ENCODE results near the gene CYLD. TPM values are rescaled to one million over a fixed set of nuclear protein-coding genes. Genes with fewer than 3 reads are reported as not detected.

The CYLD gene
- total RNA-seq, 2 donors from 2014 or later, result 16.5 to 27.5 TPM

DNA sequence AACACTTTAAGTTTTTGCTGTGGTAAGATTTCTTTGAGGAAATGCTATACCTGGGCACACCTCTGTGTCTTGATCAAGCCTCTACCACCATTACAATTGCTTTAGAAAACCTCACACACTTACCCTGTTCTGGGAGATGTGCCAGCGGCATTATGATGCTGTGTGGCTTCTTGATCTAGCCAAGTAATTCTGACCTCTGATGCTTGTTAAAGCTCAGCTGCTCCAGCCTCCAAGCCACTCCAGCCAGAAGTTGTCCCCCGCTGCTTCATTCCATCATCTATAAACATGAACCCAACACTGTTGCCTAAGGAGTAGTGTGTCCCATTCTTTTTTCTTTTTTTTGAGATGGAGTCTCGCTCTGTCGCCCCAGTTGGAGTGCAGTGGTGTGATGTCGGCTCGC is 60.1 kb downstream of the CYLD start:
- TF ChIP-seq POLR2A (IDR thresholded peaks at IDR 0.05) (no peak), CTCF (IDR thresholded peaks at IDR 0.05) (no peak)
- no peaks in the 10 kb centered on the region for H3K27me3 ChIP-seq
- intact Hi-C loops (cut with DNase I), result no loop called here

GRCh38 chr16:50802961-50803360 is 61.1 kb downstream of the CYLD start:
- WGBS, 2 donors, result 74 to 80% methylated on average over 8 of the region's 8 CpGs
- intact Hi-C loops (cut with DNase I), result no loop called here
- Histone ChIP-seq H3K36me3 (replicated peaks in 1 of 2; ENCODE audit: insufficient read depth in 1 of 2, low read depth in 2 of 2) (no peaks in the 10 kb centered on the region), H3K4me1 (peaks cover 5% of the 10 kb centered on the region), H3K4me3 (no peak overlapping the region), H3K9me3 (no peaks in the 10 kb centered on the region), H3K27ac (no peak overlapping the region), H3K27me3 (no peaks in the 10 kb centered on the region)
- no peak for TF ChIP-seq CTCF (IDR thresholded peaks at IDR 0.05)
- TF ChIP-seq POLR2A (IDR thresholded peaks at IDR 0.05), result no peak
- ATAC-seq, result no peak
- no peak for DNase-seq

More for the DNA sequence above, 60.1 kb downstream of the CYLD start:
- Histone ChIP-seq H3K9me3 (no peaks in the 10 kb centered on the region), H3K36me3 (replicated peaks in 1 of 2; ENCODE audit: insufficient read depth in 1 of 2, low read depth in 2 of 2) (no peaks in the 10 kb centered on the region), H3K4me3 (no peak overlapping the region), H3K4me1 (peaks cover 5% of the 10 kb centered on the region), H3K27ac (no peak overlapping the region)
- DNase-seq, result no peak
- 97 to 98% methylated on average over 6 of the region's 6 CpGs for WGBS, 2 donors
- no peak for ATAC-seq

DNA sequence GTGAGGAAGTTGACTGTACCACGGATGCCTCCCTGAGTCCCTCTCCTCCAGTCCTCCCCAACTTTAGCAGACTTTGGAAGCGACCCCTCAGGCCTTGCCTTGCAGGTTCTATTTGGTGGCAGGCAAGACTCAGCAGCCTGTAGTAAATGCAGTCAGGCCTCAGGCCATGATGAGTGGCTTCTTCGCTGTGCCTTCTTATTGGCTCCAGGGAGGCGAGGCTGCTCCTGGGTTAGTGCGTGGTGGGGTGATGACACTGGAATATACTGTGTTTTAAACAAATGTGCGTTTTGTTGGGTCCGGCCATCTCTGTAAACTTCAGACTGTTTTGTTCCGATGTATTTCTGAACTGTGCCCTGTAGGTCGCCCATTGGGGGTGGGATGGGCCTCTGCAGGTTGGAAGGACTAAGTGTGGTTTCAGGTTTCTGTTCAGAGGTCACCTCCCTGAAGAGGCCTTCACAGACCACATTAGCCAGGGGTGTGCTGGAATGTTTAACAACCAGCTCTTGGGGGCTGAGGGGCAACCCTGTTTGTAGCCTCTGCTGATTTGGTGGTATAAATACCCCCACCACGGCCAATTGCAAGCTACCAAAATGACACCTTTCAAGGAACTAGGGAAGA is 62.5 kb downstream of the CYLD start:
- no peak for TF ChIP-seq POLR2A (IDR thresholded peaks at IDR 0.05)
- WGBS, 2 donors, result 59 to 67% methylated on average over 10 of the region's 10 CpGs
- no peak overlapping the region for H3K4me3 ChIP-seq
- peaks cover 5% of the 10 kb centered on the region for H3K4me1 ChIP-seq
- DNase-seq, result no peak
- H3K27me3 ChIP-seq, result no peaks in the 10 kb centered on the region
- H3K9me3 ChIP-seq, result no peaks in the 10 kb centered on the region
- no peaks in the 10 kb centered on the region for H3K36me3 ChIP-seq (replicated peaks in 1 of 2; ENCODE audit: insufficient read depth in 1 of 2, low read depth in 2 of 2)
- no peak for ATAC-seq
- H3K27ac ChIP-seq, result no peak overlapping the region
- intact Hi-C loops (cut with DNase I), result no loop called here

- Histone ChIP-seq H3K36me3 (replicated peaks in 1 of 2; ENCODE audit: insufficient read depth in 1 of 2, low read depth in 2 of 2) (no peaks in the 10 kb centered on the region), H3K27ac (peak overlapping the region in 3 of 4 donors; percentile 39 to 70 (median 61)), H3K27me3 (no peaks in the 10 kb centered on the region), H3K4me3 (no peak overlapping the region), H3K4me1 (peaks cover 5% of the 10 kb centered on the region), H3K9me3 (no peaks in the 10 kb centered on the region)
- ATAC-seq (peak; percentile 92), DNase-seq (peak; percentile 86 to 90 (median 88))
- TF ChIP-seq CTCF (IDR thresholded peaks at IDR 0.05) (peak; percentile 65 to 95 (median 95)), POLR2A (IDR thresholded peaks at IDR 0.05) (no peak)
- WGBS, 2 donors, result 0 to 6% methylated on average over 21 to 26 of the region's 26 CpGs
- intact Hi-C loops (cut with DNase I), result no loop called here
Measured at GRCh38 chr16:50806099-50807062, 64.5 kb downstream of the CYLD start.

GRCh38 chr16:50808929-50809538 is 67.1 kb downstream of the CYLD start:
- intact Hi-C loops (cut with DNase I), result no loop called here
- 65 to 71% methylated on average over 9 of the region's 9 CpGs for WGBS, 2 donors
- Histone ChIP-seq H3K9me3 (no peaks in the 10 kb centered on the region), H3K4me1 (peaks cover 5% of the 10 kb centered on the region), H3K27ac (no peak overlapping the region), H3K4me3 (no peak overlapping the region), H3K27me3 (no peaks in the 10 kb centered on the region), H3K36me3 (replicated peaks in 1 of 2; ENCODE audit: insufficient read depth in 1 of 2, low read depth in 2 of 2) (no peaks in the 10 kb centered on the region)
- DNase-seq (no peak), ATAC-seq (no peak)
- TF ChIP-seq CTCF (IDR thresholded peaks at IDR 0.05) (no peak), POLR2A (IDR thresholded peaks at IDR 0.05) (no peak)
